Mesenchymal stem cell (in vitro differentiated cells and primary cell): ENCODE data around the gene ADAM23.

Experiments used
- DNase-seq: peaks from one replicate; pipeline ENCODE4 v3.0.0-alpha.2; 2013
- H2AFZ ChIP-seq: one replicate; pipeline ENCODE4 v1.6.1; 2013; ENCODE audit warnings: low read depth, mild to moderate bottlenecking, control low read depth, inconsistent platforms, low read length, moderate library complexity
- H2AK5ac ChIP-seq: 2 replicates; pipeline ENCODE4 v1.6.1; 2013; ENCODE audit warnings: low read length, moderate library complexity, mild to moderate bottlenecking, inconsistent platforms; ENCODE audit not compliant: severe bottlenecking
- H2BK120ac ChIP-seq: one replicate; pipeline ENCODE4 v1.6.1; 2013; ENCODE audit warnings: low read depth, mild to moderate bottlenecking, inconsistent platforms, low read length, moderate library complexity
- H2BK12ac ChIP-seq, 2 experiments: one replicate each; pipeline ENCODE4 v1.6.1; 2013; ENCODE audit warnings: inconsistent platforms in 2 of 2, low read length in 2 of 2, mild to moderate bottlenecking in 2 of 2, moderate library complexity in 2 of 2, control low read depth in 1 of 2
- H2BK15ac ChIP-seq: one replicate; pipeline ENCODE4 v1.6.1; 2013; ENCODE audit warnings: mild to moderate bottlenecking, low read depth, inconsistent platforms; ENCODE audit not compliant: poor library complexity, severe bottlenecking
- H2BK5ac ChIP-seq: 2 replicates; pipeline ENCODE4 v1.6.1; 2013; ENCODE audit warnings: low read depth, mild to moderate bottlenecking, low read length, control low read depth, inconsistent platforms; ENCODE audit not compliant: poor library complexity, severe bottlenecking
- H3K14ac ChIP-seq, 2 experiments: one replicate each; pipeline ENCODE4 v1.6.1; 2013; ENCODE audit warnings: inconsistent platforms in 2 of 2, low read length in 2 of 2, control low read depth in 1 of 2, mild to moderate bottlenecking in 1 of 2, moderate library complexity in 1 of 2
- H3K18ac ChIP-seq, 2 experiments: one replicate each; pipeline ENCODE4 v1.6.1; 2013; ENCODE audit warnings: inconsistent platforms in 2 of 2, low read length in 2 of 2, control low read depth in 1 of 2, low read depth in 1 of 2, mild to moderate bottlenecking in 1 of 2
- H3K23ac ChIP-seq, 2 experiments: one replicate each; pipeline ENCODE4 v1.6.1; 2013; ENCODE audit warnings: inconsistent platforms in 2 of 2, low read length in 2 of 2, mild to moderate bottlenecking in 2 of 2, moderate library complexity in 2 of 2, control low read depth in 1 of 2
- H3K27ac ChIP-seq: 2 replicates; pipeline ENCODE4 v1.5.1; 2013; ENCODE audit warnings: mild to moderate bottlenecking, moderate library complexity, low read length, control low read depth, inconsistent platforms; ENCODE audit not compliant: poor library complexity, severe bottlenecking
- H3K27me3 ChIP-seq, 2 experiments: 2 replicates each; pipeline versions ENCODE4 v1.6.1 to v1.7.0; 2013; ENCODE audit warnings: low read length in 2 of 2, mild to moderate bottlenecking in 2 of 2, moderate library complexity in 2 of 2, control low read depth in 1 of 2, inconsistent platforms in 1 of 2; ENCODE audit not compliant: control insufficient read depth in 1 of 2, insufficient read depth in 1 of 2
- H3K36me3 ChIP-seq, 2 experiments: 2 replicates each; pipeline versions ENCODE4 v1.6.1 to v1.7.0; 2013; ENCODE audit warnings: low read length in 2 of 2, control low read depth in 1 of 2, inconsistent platforms in 1 of 2, low read depth in 1 of 2, mild to moderate bottlenecking in 1 of 2; ENCODE audit not compliant: insufficient read depth in 2 of 2, control insufficient read depth in 1 of 2
- H3K4ac ChIP-seq, 2 experiments: one replicate each; pipeline ENCODE4 v1.6.1; 2013; ENCODE audit warnings: inconsistent platforms in 2 of 2, low read length in 2 of 2, mild to moderate bottlenecking in 2 of 2, moderate library complexity in 2 of 2, control low read depth in 1 of 2, low read depth in 1 of 2
- H3K4me1 ChIP-seq: 2 replicates; pipeline ENCODE4 v1.6.1; 2013; ENCODE audit warnings: low read depth, low read length, control low read depth; ENCODE audit not compliant: control insufficient read depth, insufficient read depth
- H3K4me2 ChIP-seq: 2 replicates; pipeline ENCODE4 v1.6.1; 2013; ENCODE audit warnings: low read length, mild to moderate bottlenecking, inconsistent platforms; ENCODE audit not compliant: poor library complexity, severe bottlenecking
- H3K4me3 ChIP-seq, 2 experiments: 2 replicates each; pipeline versions ENCODE4 v1.5.1 to v1.7.0; 2013; ENCODE audit warnings: low read length in 2 of 2, mild to moderate bottlenecking in 2 of 2, control low read depth in 1 of 2, low read depth in 1 of 2; ENCODE audit not compliant: insufficient read depth in 1 of 2
- H3K79me1 ChIP-seq: replicated peaks from 2 replicates; pipeline ENCODE4 v1.6.1; 2013; ENCODE audit warnings: mild to moderate bottlenecking, control low read depth, low read length, inconsistent platforms; ENCODE audit not compliant: poor library complexity, severe bottlenecking
- H3K9ac ChIP-seq: 2 replicates; pipeline ENCODE4 v1.7.0; 2013; ENCODE audit warnings: mild to moderate bottlenecking, low read length, moderate library complexity
- H3K9me3 ChIP-seq: 2 replicates; pipeline ENCODE4 v1.7.0; 2013; ENCODE audit warnings: mild to moderate bottlenecking, low read length; ENCODE audit not compliant: control insufficient read depth
- H4K8ac ChIP-seq: one replicate; pipeline ENCODE4 v1.6.1; 2013; ENCODE audit warnings: inconsistent platforms, mild to moderate bottlenecking, low read length, moderate library complexity
- H4K91ac ChIP-seq: one replicate; pipeline ENCODE4 v1.6.1; 2013; ENCODE audit warnings: mild to moderate bottlenecking, low read length, inconsistent platforms
- WGBS: methylation state at CpG from one replicate; pipeline ENCODE4 v1.1.7; 2013; ENCODE audit warnings: mixed read lengths; 5-methylcytosine and 5-hydroxymethylcytosine counted together

The ADAM23 gene

DNA sequence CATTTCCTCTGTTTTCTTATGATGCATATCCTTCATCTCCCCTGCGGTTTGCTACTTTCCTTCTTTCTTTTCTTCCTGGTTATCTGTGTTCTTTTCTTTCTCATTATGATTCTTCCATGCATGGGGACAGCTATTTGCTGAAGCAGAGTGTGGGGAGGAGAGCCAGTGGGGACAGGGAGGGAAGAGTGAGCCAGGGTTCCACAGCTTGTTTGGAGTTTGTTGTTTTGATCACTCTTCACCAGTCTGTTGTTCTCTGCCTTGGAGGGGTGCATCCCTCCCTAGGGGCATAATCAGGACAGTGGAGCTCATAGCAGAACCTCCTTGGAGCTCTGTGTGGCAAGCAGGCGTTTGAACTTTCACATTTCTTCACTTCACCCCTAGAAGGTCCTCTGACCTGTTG lies 68.0 kb downstream of the ADAM23 start:
- H3K14ac ChIP-seq, result no peak overlapping the region
- WGBS, result no CpG with 5 or more reads among the region's 2 CpGs
- no peak overlapping the region for H3K27ac ChIP-seq

GRCh38 chr2:206512999-206513398 lies 69.7 kb downstream of the ADAM23 start:
- H3K23ac ChIP-seq, result no peak overlapping the region
- no peak overlapping the region for H3K27ac ChIP-seq
- no peak overlapping the region for H4K91ac ChIP-seq
- no peaks in the 10 kb centered on the region for H3K27me3 ChIP-seq
- H3K14ac ChIP-seq, result no peak overlapping the region
- H2BK5ac ChIP-seq, result no peak overlapping the region
- H2BK12ac ChIP-seq, result no peak overlapping the region
- H3K18ac ChIP-seq, result no peak overlapping the region
- no peaks in the 10 kb centered on the region for H3K4me1 ChIP-seq
- no peak overlapping the region for H3K4ac ChIP-seq
- no peaks in the 10 kb centered on the region for H3K9me3 ChIP-seq
- no peak overlapping the region for H2AFZ ChIP-seq
- no peak overlapping the region for H3K4me3 ChIP-seq
- no peak overlapping the region for H2BK15ac ChIP-seq
- H3K9ac ChIP-seq, result no peak overlapping the region
- H2AK5ac ChIP-seq, result no peak overlapping the region
- H3K79me1 ChIP-seq, result no peaks in the 10 kb centered on the region
- DNase-seq, result no peak
- H3K4me2 ChIP-seq, result no peak overlapping the region
- no peak overlapping the region for H2BK120ac ChIP-seq
- H3K36me3 ChIP-seq, result no peaks in the 10 kb centered on the region
- 92% methylated on average over 1 of the region's 1 CpG for WGBS
- no peak overlapping the region for H4K8ac ChIP-seq

More for the DNA sequence above, 68.0 kb downstream of the ADAM23 start:
- Histone ChIP-seq H3K4ac (no peak overlapping the region), H2BK120ac (no peak overlapping the region), H3K4me2 (no peak overlapping the region), H3K9me3 (no peaks in the 10 kb centered on the region), H3K36me3 (no peaks in the 10 kb centered on the region), H4K8ac (no peak overlapping the region), H2AK5ac (no peak overlapping the region), H2AFZ (no peak overlapping the region), H3K9ac (no peak overlapping the region), H3K23ac (no peak overlapping the region), H2BK15ac (no peak overlapping the region), H3K18ac (no peak overlapping the region), H4K91ac (no peak overlapping the region), H3K27me3 (no peaks in the 10 kb centered on the region), H3K4me1 (no peaks in the 10 kb centered on the region), H3K4me3 (no peak overlapping the region), H2BK5ac (no peak overlapping the region), H3K79me1 (no peaks in the 10 kb centered on the region), H2BK12ac (no peak overlapping the region)
- DNase-seq, result no peak

GRCh38 chr2:206515580-206515979 lies 72.2 kb downstream of the ADAM23 start:
- no peak overlapping the region for H3K4me2 ChIP-seq
- no peak overlapping the region for H3K27ac ChIP-seq
- H2AFZ ChIP-seq, result no peak overlapping the region
- H3K9me3 ChIP-seq, result no peaks in the 10 kb centered on the region
- no peak overlapping the region for H3K23ac ChIP-seq
- H2BK120ac ChIP-seq, result no peak overlapping the region
- 80% methylated on average over 1 of the region's 1 CpG for WGBS
- H4K91ac ChIP-seq, result no peak overlapping the region
- no peak overlapping the region for H2BK15ac ChIP-seq
- H3K4me3 ChIP-seq, result no peak overlapping the region
- no peak overlapping the region for H3K9ac ChIP-seq
- no peaks in the 10 kb centered on the region for H3K79me1 ChIP-seq
- H2BK12ac ChIP-seq, result no peak overlapping the region
- no peak overlapping the region for H3K14ac ChIP-seq
- no peaks in the 10 kb centered on the region for H3K4me1 ChIP-seq
- H4K8ac ChIP-seq, result no peak overlapping the region
- peaks cover 0 to 1% of the 10 kb centered on the region in 2 experiments for H3K27me3 ChIP-seq
- H3K36me3 ChIP-seq, result no peaks in the 10 kb centered on the region
- no peak overlapping the region for H3K18ac ChIP-seq
- no peak overlapping the region for H3K4ac ChIP-seq
- H2BK5ac ChIP-seq, result no peak overlapping the region
- no peak overlapping the region for H2AK5ac ChIP-seq
- no peak for DNase-seq

DNA sequence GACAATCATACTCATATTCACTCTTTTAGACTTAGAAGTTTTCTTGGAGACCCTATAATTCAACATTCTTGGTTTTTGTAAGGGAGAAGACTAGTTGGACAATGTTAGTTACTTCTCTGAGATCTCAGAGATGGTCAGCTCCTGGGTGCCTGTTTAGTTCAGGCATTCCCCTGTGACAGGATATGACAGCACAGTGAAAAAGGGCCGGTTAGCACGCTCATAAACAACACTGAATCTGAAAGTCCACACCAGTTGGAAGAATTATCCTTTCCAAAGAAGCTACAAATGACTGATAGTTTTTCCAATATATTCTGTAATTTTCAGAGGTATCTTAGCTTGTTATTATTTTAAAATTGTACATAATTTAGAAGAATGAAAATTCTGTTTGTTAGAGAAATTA lies 75.7 kb downstream of the ADAM23 start:
- no peak overlapping the region for H2BK15ac ChIP-seq
- H3K79me1 ChIP-seq, result no peaks in the 10 kb centered on the region
- no peaks in the 10 kb centered on the region for H3K4me1 ChIP-seq
- no peak overlapping the region for H3K9ac ChIP-seq
- no peak overlapping the region for H4K91ac ChIP-seq
- no peak overlapping the region for H2BK120ac ChIP-seq
- H2BK12ac ChIP-seq, result no peak overlapping the region
- no peak overlapping the region for H2AK5ac ChIP-seq
- H3K23ac ChIP-seq, result no peak overlapping the region
- H3K9me3 ChIP-seq, result no peaks in the 10 kb centered on the region
- WGBS, result no CpG with 5 or more reads among the region's 2 CpGs
- no peak overlapping the region for H3K4me2 ChIP-seq
- no peaks in the 10 kb centered on the region for H3K36me3 ChIP-seq
- no peak overlapping the region for H3K27ac ChIP-seq
- no peak overlapping the region for H2BK5ac ChIP-seq
- H3K4me3 ChIP-seq, result no peak overlapping the region
- H3K14ac ChIP-seq, result no peak overlapping the region
- DNase-seq, result no peak
- no peak overlapping the region for H2AFZ ChIP-seq
- H4K8ac ChIP-seq, result no peak overlapping the region
- no peak overlapping the region for H3K18ac ChIP-seq
- H3K27me3 ChIP-seq, result peaks cover 0 to 5% of the 10 kb centered on the region in 2 experiments
- H3K4ac ChIP-seq, result no peak overlapping the region
